GM12801 (cell line): Measurements from ENCODE around the gene F11R.

ENCODE experiments used
- TF ChIP-seq, protein P1 (sequence below): IDR thresholded peaks from one replicate; pipeline ENCODE4 v1.5.1; 2011; ENCODE audit warnings: control low read depth; ENCODE audit not compliant: insufficient read length; ENCODE audit errors: extremely low read depth

The F11R gene

DNA sequence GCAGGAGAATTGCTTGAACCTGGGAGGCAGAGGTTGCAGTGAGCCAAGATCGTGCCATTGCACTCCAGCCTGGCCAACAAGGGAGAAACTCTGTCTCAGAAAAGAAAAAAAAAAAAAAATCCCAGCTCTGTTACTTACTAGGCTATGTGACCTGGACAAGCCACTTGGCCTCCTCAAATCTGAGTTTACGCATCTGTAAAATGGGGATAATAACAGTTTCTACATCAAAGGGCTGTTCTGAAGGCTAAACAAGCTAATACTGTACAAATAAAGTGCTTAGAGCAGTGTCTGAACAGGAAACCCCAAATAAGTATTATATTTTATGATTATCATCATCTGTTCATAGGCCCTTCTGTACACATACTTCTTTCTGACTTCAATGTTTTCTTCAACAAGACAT is 13.6 kb downstream of the F11R start:
- TF ChIP-seq, protein P1, sequence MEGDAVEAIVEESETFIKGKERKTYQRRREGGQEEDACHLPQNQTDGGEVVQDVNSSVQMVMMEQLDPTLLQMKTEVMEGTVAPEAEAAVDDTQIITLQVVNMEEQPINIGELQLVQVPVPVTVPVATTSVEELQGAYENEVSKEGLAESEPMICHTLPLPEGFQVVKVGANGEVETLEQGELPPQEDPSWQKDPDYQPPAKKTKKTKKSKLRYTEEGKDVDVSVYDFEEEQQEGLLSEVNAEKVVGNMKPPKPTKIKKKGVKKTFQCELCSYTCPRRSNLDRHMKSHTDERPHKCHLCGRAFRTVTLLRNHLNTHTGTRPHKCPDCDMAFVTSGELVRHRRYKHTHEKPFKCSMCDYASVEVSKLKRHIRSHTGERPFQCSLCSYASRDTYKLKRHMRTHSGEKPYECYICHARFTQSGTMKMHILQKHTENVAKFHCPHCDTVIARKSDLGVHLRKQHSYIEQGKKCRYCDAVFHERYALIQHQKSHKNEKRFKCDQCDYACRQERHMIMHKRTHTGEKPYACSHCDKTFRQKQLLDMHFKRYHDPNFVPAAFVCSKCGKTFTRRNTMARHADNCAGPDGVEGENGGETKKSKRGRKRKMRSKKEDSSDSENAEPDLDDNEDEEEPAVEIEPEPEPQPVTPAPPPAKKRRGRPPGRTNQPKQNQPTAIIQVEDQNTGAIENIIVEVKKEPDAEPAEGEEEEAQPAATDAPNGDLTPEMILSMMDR = no peak

DNA sequence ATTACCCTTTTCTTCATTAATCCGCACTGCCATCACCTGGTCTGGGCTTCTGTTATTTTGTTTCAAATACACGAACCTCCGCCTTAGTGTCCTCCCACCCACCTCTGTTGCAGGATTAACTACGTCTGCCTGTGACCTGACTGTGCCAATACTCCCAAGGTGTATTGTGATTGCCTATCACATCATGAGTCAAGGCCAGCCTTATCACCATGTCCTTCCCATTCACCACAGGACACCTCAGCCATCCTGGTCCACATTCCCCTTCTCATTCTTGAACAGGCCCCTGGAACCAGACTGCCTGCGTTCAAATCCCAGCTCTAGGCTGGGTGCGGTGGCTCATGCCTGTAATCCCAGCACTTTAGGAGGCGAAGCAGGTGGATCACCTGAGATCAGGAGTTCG is 14.4 kb downstream of the F11R start:
- TF ChIP-seq, protein P1 = no peak

DNA sequence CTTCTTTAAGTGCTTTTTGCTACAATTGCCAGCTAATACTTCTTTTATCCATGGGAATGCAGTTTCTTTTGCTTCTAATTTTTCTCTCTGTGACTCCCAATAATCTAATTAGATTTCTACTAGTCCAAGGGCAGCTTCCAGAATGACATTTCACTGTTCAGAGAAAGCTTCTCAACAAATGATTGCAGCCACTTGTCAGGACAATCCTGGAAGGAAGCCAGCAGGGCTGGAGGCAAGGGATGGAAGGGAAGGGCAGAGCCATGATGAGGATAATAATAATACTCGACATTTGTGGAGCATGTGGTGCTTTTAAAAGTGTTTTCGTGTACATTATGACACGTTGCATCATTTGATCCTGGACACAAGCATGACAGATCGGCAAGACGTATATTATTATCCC is 19.4 kb downstream of the F11R start:
- TF ChIP-seq, protein P1 = no peak

DNA sequence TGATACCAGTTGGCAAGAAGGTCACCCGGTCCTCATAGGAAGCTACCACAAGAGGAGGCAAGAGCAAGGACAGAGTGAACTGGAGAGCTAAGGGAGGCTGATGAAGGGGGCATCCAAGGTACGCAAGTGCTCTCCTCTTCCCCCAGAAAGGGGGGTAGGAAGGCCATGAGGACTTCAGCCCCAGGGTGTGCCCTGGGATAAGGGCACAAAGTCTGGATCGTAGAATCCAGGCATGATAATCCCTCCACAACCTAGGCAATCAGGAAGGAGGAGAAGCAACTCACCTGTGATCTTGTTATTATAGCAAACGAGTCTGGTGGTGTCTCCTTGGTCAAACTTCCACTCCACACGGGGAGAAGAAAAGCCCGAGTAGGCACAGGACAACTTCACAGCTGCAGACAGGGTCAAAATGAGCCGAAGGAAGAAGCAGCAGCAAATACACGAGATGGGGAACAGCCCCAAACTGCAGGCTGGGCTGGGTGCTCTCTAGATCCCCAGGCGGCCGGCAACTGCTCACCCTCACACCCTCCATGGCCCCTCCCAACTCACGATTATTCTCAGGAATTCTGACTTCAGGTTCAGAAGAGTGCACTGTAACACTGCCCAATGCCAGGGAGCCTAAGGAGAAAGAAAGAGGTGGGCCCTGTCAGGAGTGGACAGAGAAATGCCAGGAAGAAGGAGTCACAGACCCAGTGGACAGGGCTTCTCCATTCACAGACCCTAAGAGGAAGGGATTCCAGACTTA is 20.0 kb downstream of the F11R start:
- TF ChIP-seq, protein P1 = no peak

DNA sequence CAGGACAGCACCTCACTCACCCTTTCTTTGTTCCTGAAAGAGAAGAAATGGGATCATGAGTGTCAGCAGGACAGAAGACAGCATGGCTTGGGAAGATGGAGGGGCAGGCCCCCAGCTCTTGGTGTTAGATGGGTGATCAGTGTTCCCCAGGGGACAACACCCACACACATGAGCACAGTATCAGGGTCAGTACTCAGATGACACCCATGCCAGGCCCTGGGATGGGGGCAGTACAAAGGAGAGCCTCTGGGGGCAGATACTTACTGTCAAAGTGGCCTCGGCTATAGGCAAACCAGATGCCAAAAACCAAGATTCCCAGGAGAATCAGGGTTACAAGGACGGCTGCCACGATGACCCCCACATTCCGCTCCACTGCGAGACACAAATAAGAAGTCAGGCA is 21.6 kb downstream of the F11R start:
- TF ChIP-seq, protein P1 = no peak

DNA sequence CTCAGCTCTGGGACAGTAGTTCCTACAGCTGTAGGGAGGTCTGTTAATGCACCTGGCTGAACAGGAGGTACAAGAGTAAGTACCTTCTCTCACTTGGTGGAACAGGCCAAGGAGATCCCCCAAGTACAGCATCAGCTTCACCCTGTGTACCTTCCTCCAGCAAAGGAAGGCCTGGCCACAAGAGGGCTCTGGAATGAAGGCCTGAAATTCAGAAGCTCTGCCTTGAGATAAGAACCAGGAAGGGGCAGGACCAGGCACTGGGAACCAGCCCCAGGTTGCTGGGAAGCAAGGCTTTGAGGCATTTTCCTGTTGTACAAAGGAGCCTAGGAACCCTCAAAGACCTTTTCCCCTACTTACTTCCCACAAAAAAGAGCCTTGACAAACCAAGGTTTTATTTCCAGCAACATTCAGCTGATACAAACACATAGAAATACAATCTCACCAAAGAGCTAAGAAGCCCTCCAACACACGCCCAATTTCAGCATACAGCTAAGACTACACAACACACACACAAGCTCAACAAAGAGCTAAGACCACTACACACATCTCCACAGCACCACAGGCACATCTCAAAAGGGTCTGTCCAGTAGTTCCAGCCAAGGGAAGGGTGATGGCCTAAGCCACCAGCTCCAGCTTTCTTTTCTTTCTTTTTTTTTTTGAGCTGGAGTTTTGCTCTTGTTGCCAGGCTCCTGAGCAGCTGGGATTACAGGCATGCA is 23.5 kb downstream of the F11R start:
- TF ChIP-seq, protein P1 = no peak

DNA sequence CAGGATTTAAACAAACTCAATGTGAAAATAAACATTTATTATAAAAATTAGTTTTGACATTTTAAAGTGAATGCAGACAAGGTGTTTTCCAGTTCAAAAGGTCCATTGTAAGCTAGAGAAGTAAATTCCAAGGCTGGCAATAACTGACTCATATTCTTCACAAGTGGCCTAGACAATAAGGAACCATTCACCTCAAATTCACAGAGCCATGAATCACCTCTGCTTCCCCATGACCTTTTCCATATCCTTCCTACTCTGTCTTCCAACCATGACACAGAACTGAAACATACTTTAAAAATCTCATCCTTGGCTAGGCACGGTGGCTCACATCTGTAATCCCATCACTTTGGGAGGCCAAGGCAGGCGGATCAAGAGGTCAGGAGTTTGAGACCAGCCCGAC is 24.8 kb downstream of the F11R start:
- TF ChIP-seq, protein P1 = no peak
